Measurements from ENCODE around the gene SLC37A1.

SLC37A1 gene

DNA sequence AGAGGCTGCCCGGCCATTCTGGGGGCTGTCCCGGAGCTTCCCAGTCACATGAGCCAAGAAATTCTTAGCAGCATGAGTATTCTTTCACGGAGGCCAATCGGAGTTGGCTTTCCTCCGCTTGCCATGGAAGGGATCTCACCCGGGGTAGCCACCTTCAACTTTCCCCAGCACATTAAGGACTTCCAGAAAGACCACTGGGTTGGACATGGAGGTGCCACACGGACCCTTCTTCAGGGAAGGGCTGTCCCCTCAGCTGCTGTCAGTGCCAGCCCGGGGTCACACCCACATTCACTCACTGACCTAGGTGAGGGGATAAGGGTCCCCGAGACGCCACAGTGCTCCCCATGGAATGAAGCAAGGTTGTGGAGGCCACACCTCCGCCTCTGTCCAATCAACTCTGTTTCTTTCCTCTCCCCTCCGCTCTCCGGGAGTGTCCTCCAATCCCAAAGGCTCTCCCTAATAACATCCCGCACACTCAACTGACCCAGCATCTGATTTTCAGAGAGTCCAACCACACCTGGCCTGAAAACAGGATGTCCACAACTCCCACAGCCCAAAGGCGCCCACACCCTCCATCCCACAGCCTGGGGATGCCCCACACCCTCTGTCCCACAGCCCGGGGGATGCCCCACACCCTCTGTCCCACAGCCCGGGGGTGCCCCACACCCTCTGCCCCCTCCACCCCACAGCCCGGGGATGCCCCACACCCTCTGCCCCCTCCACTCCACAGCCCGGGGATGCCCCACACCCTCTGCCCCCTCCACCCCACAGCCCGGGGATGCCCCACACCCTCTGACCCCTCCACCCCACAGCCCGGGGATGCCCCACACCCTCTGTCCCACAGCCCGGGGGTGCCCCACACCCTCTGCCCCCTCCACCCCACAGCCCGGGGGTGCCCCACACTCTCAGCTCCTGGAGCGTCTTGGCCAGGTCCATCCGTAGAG, 37.0 kb upstream of the SLC37A1 start:
- H3K36me3 ChIP-seq (ENCODE audit: low read length): no peaks in the 10 kb centered on the region
- no peaks in the 10 kb centered on the region for H3K79me2 ChIP-seq (ENCODE audit: insufficient read depth, low read length)
- H3K4me3 ChIP-seq (ENCODE audit: insufficient read depth, low read length, poor library complexity, severe bottlenecking): no peak overlapping the region
- no peak overlapping the region for H2AFZ ChIP-seq (ENCODE audit: low read depth, low read length, severe bottlenecking)
- H3K27ac ChIP-seq (ENCODE audit: low read depth, low read length): no peak overlapping the region
- TF ChIP-seq, protein P1, sequence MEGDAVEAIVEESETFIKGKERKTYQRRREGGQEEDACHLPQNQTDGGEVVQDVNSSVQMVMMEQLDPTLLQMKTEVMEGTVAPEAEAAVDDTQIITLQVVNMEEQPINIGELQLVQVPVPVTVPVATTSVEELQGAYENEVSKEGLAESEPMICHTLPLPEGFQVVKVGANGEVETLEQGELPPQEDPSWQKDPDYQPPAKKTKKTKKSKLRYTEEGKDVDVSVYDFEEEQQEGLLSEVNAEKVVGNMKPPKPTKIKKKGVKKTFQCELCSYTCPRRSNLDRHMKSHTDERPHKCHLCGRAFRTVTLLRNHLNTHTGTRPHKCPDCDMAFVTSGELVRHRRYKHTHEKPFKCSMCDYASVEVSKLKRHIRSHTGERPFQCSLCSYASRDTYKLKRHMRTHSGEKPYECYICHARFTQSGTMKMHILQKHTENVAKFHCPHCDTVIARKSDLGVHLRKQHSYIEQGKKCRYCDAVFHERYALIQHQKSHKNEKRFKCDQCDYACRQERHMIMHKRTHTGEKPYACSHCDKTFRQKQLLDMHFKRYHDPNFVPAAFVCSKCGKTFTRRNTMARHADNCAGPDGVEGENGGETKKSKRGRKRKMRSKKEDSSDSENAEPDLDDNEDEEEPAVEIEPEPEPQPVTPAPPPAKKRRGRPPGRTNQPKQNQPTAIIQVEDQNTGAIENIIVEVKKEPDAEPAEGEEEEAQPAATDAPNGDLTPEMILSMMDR (IDR thresholded peaks at IDR 0.05; ENCODE audit: insufficient read depth, low read length, poor library complexity, severe bottlenecking): no peak
- TF ChIP-seq EZH2phosphoT487 (conservative IDR thresholded peaks at IDR 0.05; ENCODE audit: low read length): no peak
- H3K9ac ChIP-seq (ENCODE audit: low read length): no peak overlapping the region
- H3K4me2 ChIP-seq (ENCODE audit: low read depth, low read length, poor library complexity, severe bottlenecking): no peak overlapping the region
- no peaks in the 10 kb centered on the region for H3K9me3 ChIP-seq (ENCODE audit: insufficient read depth, low read length)
- no peaks in the 10 kb centered on the region for H3K27me3 ChIP-seq (ENCODE audit: low read length)
- no peaks in the 10 kb centered on the region for H3K9me2 ChIP-seq (replicated peaks; ENCODE audit: insufficient read depth, low read length)
- no peaks in the 10 kb centered on the region for H3F3A ChIP-seq (ENCODE audit: insufficient read depth)
- H4K20me1 ChIP-seq (ENCODE audit: low read depth, low read length): no peaks in the 10 kb centered on the region

DNA sequence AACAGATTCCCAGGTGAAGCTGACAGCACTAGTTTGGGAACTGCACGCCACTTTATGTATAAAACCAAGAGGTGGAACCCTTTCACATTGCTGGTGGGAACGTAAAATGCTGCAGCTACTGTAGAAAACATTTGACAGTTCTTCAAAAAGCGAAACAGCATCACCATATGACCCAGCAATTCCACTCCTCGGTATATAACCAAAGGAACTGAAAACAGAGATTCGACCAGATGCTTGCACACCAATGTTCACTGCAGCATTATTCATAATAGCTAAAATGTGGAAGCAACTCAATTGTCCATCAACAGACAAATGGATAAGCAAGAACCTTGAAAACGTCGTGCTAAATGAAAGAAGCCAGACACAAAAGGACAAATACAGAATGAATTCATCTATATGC, 35.1 kb upstream of the SLC37A1 start:
- Histone ChIP-seq H3K36me3 (ENCODE audit: low read length) (no peaks in the 10 kb centered on the region), H3K9me2 (replicated peaks; ENCODE audit: insufficient read depth, low read length) (no peaks in the 10 kb centered on the region), H3K27ac (ENCODE audit: low read depth, low read length) (no peak overlapping the region), H2AFZ (ENCODE audit: low read depth, low read length, severe bottlenecking) (no peak overlapping the region), H4K20me1 (ENCODE audit: low read depth, low read length) (no peaks in the 10 kb centered on the region), H3F3A (ENCODE audit: insufficient read depth) (no peaks in the 10 kb centered on the region), H3K4me2 (ENCODE audit: low read depth, low read length, poor library complexity, severe bottlenecking) (no peak overlapping the region), H3K27me3 (ENCODE audit: low read length) (no peaks in the 10 kb centered on the region), H3K9ac (ENCODE audit: low read length) (no peak overlapping the region), H3K79me2 (ENCODE audit: insufficient read depth, low read length) (no peaks in the 10 kb centered on the region), H3K4me3 (ENCODE audit: insufficient read depth, low read length, poor library complexity, severe bottlenecking) (no peak overlapping the region), H3K9me3 (ENCODE audit: insufficient read depth, low read length) (no peaks in the 10 kb centered on the region)
- TF ChIP-seq, protein P1 (IDR thresholded peaks at IDR 0.05; ENCODE audit: insufficient read depth, low read length, poor library complexity, severe bottlenecking): no peak
- TF ChIP-seq EZH2phosphoT487 (conservative IDR thresholded peaks at IDR 0.05; ENCODE audit: low read length): no peak

DNA sequence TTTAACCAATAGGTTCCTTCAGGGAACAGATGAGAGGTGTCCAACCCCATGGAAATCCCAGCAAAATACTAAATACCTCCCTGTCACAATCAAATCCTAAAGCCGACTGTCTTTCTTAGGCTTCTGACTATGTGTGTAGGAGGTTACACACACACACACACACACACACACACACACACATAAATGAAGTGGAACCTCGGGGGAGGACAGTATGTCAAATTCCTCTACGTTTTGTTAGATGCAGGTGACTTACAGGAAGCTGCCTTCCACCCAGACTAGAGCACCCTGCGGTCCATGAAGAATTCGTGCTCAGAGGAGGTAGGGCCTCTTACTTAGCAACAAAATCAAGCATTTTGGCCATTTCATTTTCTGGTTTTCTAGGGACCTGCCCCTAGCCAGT, 34.1 kb upstream of the SLC37A1 start:
- TF ChIP-seq, protein P1 (IDR thresholded peaks at IDR 0.05; ENCODE audit: insufficient read depth, low read length, poor library complexity, severe bottlenecking): no peak
- TF ChIP-seq EZH2phosphoT487 (conservative IDR thresholded peaks at IDR 0.05; ENCODE audit: low read length): no peak
- Histone ChIP-seq H3K27me3 (ENCODE audit: low read length) (no peaks in the 10 kb centered on the region), H4K20me1 (ENCODE audit: low read depth, low read length) (no peaks in the 10 kb centered on the region)

More for the DNA sequence above, 34.1 kb upstream of the SLC37A1 start:
- no peak overlapping the region for H2AFZ ChIP-seq (ENCODE audit: low read depth, low read length, severe bottlenecking)
- H3K27ac ChIP-seq (ENCODE audit: low read depth, low read length): no peak overlapping the region
- no peaks in the 10 kb centered on the region for H3K79me2 ChIP-seq (ENCODE audit: insufficient read depth, low read length)
- H3K36me3 ChIP-seq (ENCODE audit: low read length): no peaks in the 10 kb centered on the region
- no peak overlapping the region for H3K4me2 ChIP-seq (ENCODE audit: low read depth, low read length, poor library complexity, severe bottlenecking)
- H3K9me2 ChIP-seq (replicated peaks; ENCODE audit: insufficient read depth, low read length): no peaks in the 10 kb centered on the region
- no peak overlapping the region for H3K9ac ChIP-seq (ENCODE audit: low read length)
- no peaks in the 10 kb centered on the region for H3K9me3 ChIP-seq (ENCODE audit: insufficient read depth, low read length)
- no peaks in the 10 kb centered on the region for H3F3A ChIP-seq (ENCODE audit: insufficient read depth)
- H3K4me3 ChIP-seq (ENCODE audit: insufficient read depth, low read length, poor library complexity, severe bottlenecking): no peak overlapping the region
